Psoas muscle (tissue), 8 donors: Measurements from ENCODE around the gene DNAJC16. TPM values are rescaled to one million over a fixed set of nuclear protein-coding genes. Genes with fewer than 3 reads are reported as not detected.

Source experiments
- ATAC-seq, 4 donors: fragments of 200-7000 bp; cut with Tn5 transposase; one replicate each; pipeline ENCODE4 v1.9.1; 2020; ENCODE audit warnings: moderate library complexity in 3 of 4, mild to moderate bottlenecking in 2 of 4
- DNase-seq, 2 donors: peaks; one replicate each; pipeline ENCODE4 v3.0.0-alpha.2; 2020
- H3K27ac ChIP-seq: fragments of 200-600 bp; one replicate; pipeline ENCODE4 v1.8.0; 2022
- H3K27me3 ChIP-seq, 3 donors: fragments of 200-600 bp in 1 of 3; one replicate each; pipeline versions ENCODE4 v1.6.1 to v1.8.0; 2013 to 2022; ENCODE audit warnings: low read length in 2 of 3, mild to moderate bottlenecking in 2 of 3, moderate library complexity in 1 of 3; ENCODE audit not compliant: insufficient read depth in 3 of 3
- H3K36me3 ChIP-seq, 2 donors: fragments of 200-600 bp in 1 of 2; one replicate each; pipeline versions ENCODE4 v1.6.1 to v1.8.0; 2013 to 2022; ENCODE audit warnings: low read depth in 1 of 2, mild to moderate bottlenecking in 1 of 2, moderate library complexity in 1 of 2; ENCODE audit not compliant: insufficient read depth in 1 of 2
- H3K4me1 ChIP-seq: fragments of 200-600 bp; one replicate; pipeline ENCODE4 v1.8.0; 2022
- H3K4me3 ChIP-seq: fragments of 200-600 bp; one replicate; pipeline ENCODE4 v1.8.0; 2022; ENCODE audit warnings: mild to moderate bottlenecking
- H3K9me3 ChIP-seq: fragments of 200-600 bp; one replicate; pipeline ENCODE4 v1.8.0; 2022
- CTCF ChIP-seq: fragments of 200-600 bp; IDR thresholded peaks from one replicate; pipeline ENCODE4 v1.8.0; 2022; ENCODE audit warnings: antibody characterized with exemption
- WGBS, 3 donors: extraction: QIAGEN DNeasy Blood & Tissue Kit; methylation state at CpG; one replicate each; pipeline versions ENCODE4 v1.1.6 to v1.1.7; 2013; 5-methylcytosine and 5-hydroxymethylcytosine counted together
- intact Hi-C, 2 donors: fragments of 100-400 bp; cut with DNase I; formaldehyde crosslinking; loops; one replicate each; pipeline versions ENCODE4 v1.11.0 to v1.14.2; 2022
- polyA plus RNA-seq, 3 donors: library from polyadenylated mRNA; stranded (reverse); fragments of 200-250 nt; gene quantifications; one replicate each; pipeline ENCODE4 v1.2.3, GENCODE V29; 2013
- total RNA-seq, 4 donors: library from RNA; stranded (reverse); fragmentation: NEBNext Ultra II Directional in 2 of 4; extraction: Animal tissue kit (Norgen Biotek cat#: 25700) in 2 of 4; gene quantifications; one replicate each; pipeline versions ENCODE4 v1.2.1 to v1.2.4, GENCODE V29; 2021 to 2023
- donor health status: healthy with polysubstance abuse.
- donor health status: DM: no; HTN: no; CAD: no; lungs with moderate emphysema.
- donor health status: Bipolar disorder and iron deficiency.
- donor health status: healthy.
- donor health status: DM: yes; HTN: yes; CAD: no.
- donor health status: DM: no; HTN: no; CAD: no.
- donor health status: DM: no; HTN: no; CAD: no.
- donor health status: DM: yes; HTN: yes; CAD: no.

DNAJC16 gene
- total and polyA plus RNA-seq, 7 donors = 6.8 to 29.9 (median 17.2) TPM

- intact Hi-C loops = no loop called here
These were observed 4.1 kb upstream of the DNAJC16 start for GRCh38 chr1:15522551-15522950.

GRCh38 chr1:15523104-15524020, 3.3 kb upstream of the DNAJC16 start:
- no peak for TF ChIP-seq CTCF
- no peaks in the 10 kb centered on the region for H3K27me3 ChIP-seq
- peak overlapping the region; percentile 87 for H3K4me3 ChIP-seq
- intact Hi-C loops = no loop called here
- H3K9me3 ChIP-seq = no peaks in the 10 kb centered on the region
- 38 to 41% (median 40%) methylated on average over 18 of the region's 18 CpGs for WGBS, 3 donors
- DNase-seq (no peak), ATAC-seq (no peak)
- peak overlapping the region; percentile 91 for H3K27ac ChIP-seq
- H3K4me1 ChIP-seq = peaks cover 26% of the 10 kb centered on the region
- H3K36me3 ChIP-seq = no peaks in the 10 kb centered on the region

More at GRCh38 chr1:15522551-15522950, 4.1 kb upstream of the DNAJC16 start:
- no peak for TF ChIP-seq CTCF
- WGBS, 3 donors = 93 to 96% (median 93%) methylated on average over 4 of the region's 4 CpGs
- Histone ChIP-seq H3K36me3 (peaks cover 0 to 2% of the 10 kb centered on the region in 2 donors), H3K9me3 (no peaks in the 10 kb centered on the region), H3K27me3 (no peaks in the 10 kb centered on the region), H3K27ac (peak overlapping the region; percentile 91), H3K4me1 (peaks cover 20% of the 10 kb centered on the region), H3K4me3 (no peak overlapping the region)
- ATAC-seq (no peak), DNase-seq (no peak)

- peaks cover 26% of the 10 kb centered on the region for H3K4me1 ChIP-seq
- intact Hi-C loops = no loop called here
- no peak for ATAC-seq
- DNase-seq = no peak
- peak within 1 kb of the TSS; percentile 91 for H3K27ac ChIP-seq
- no peak for TF ChIP-seq CTCF
- H3K4me3 ChIP-seq = peak within 1 kb of the TSS; percentile 87
- no peaks in the 10 kb centered on the region for H3K9me3 ChIP-seq
- 1% methylated on average over 18 to 27 of the region's 27 CpGs for WGBS, 3 donors
- no peaks in the 10 kb centered on the region for H3K27me3 ChIP-seq
- H3K36me3 ChIP-seq = peaks cover 0 to under 1% of the 10 kb centered on the region in 2 donors
These were observed 2.7 kb upstream of the DNAJC16 start, which contains the start of gene CASP9 for GRCh38 chr1:15524021-15524282. CASP9 (minus strand) TSS chr1:15524215; CDS start chr1:15524200, 15 bp downstream.

- 0 to 1% (median 1%) methylated on average over 40 to 87 of the region's 88 CpGs for WGBS, 3 donors
- no peak for TF ChIP-seq CTCF
These were observed 2.2 kb upstream of the DNAJC16 start for GRCh38 chr1:15524283-15525049.

More at GRCh38 chr1:15524283-15525049, 2.2 kb upstream of the DNAJC16 start:
- Histone ChIP-seq H3K4me1 (peaks cover 26% of the 10 kb centered on the region), H3K36me3 (peaks cover 0 to 6% of the 10 kb centered on the region in 2 donors), H3K4me3 (peak overlapping the region; percentile 87), H3K27ac (peak overlapping the region; percentile 91), H3K9me3 (no peaks in the 10 kb centered on the region), H3K27me3 (no peaks in the 10 kb centered on the region)
- peak; percentile 72 to 75 (median 74) for ATAC-seq
- intact Hi-C loops = loop anchor here in 1 of 2 donors (5.0 kb wide), 2 partner anchors 93 to 213 kb away; partner anchors contain the start of genes DDI2 and SLC25A34
- DNase-seq = peak; percentile 100
